Stimulated activated CD4-positive, alpha-beta T cell treated with anti-CD3 and anti-CD28 coated beads, Interleukin-1b, Interleukin-23, amount 100 ng/mL, for 24 hours (primary cell): ENCODE results near the gene BAIAP2L2.
A peak's percentile ranks its signal among the peaks of the same experiment; 100 is the strongest.
"Not testable (repeated sequence)": the region's sequence is repeated elsewhere in the genome, so short reads cannot be mapped to it uniquely, and the experiment has no call there.

ENCODE experiments used
- DNase-seq, 4 experiments: peaks; one replicate each; pipeline ENCODE4 v3.0.0-alpha.2; 2020; ENCODE audit warnings: low read depth in 4 of 4, low spot score in 1 of 4

Gene BAIAP2L2

GRCh38 chr22:38129021-38129420 lies 18.5 kb upstream of the BAIAP2L2 start:
- no peak for DNase-seq

DNA sequence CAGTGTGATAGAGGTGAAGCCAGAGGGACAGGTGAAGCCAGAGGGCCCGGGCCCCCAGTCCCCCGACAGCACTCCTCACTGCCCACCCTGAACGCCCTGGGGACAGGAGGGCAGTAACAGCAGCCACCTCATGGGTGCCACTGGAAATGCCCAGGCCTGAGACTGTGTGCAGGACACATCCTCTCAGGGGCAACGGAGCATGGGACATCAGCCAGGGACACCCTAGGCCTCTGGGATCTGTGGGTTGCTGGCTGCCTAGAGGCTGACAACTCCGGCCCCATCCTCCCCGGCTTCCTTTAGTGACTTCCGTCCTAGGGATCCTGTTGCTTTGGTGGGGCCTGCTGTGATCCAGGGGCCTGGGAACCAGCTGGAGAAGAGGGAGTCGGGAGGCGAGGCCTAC lies 17.4 kb upstream of the BAIAP2L2 start:
- DNase-seq = no peak

GRCh38 chr22:38126928-38127668 lies 16.6 kb upstream of the BAIAP2L2 start:
- no peak for DNase-seq

GRCh38 chr22:38125751-38126201 lies 15.3 kb upstream of the BAIAP2L2 start:
- no peak for DNase-seq

DNA sequence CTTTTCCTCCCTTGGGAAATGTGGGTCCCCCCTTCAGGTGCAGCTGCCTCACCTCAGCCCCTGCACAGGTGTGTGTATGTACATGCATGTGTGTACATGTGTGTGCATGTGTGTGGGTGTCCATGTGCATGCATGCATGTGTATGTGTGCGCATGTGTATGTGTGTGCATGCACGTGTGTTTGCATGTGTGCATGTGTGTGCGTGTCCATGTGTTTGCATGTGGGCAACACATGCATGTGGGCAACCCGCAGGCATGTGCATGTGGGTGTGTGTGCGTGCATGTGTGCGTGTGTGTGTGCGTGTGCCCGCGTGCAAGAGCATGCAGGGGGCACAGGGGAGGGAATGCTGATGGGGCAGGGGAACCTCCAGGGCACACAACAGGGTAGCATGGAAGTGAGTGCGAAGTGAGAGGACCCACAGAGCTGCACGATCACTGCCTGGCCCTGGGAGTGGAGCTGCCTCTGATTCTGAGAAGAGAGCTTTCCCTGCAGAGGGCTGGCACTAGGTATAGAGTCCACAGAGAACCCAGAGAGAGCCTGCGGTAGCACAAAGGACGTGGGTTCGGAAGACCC lies 14.6 kb upstream of the BAIAP2L2 start:
- DNase-seq = no peak

DNA sequence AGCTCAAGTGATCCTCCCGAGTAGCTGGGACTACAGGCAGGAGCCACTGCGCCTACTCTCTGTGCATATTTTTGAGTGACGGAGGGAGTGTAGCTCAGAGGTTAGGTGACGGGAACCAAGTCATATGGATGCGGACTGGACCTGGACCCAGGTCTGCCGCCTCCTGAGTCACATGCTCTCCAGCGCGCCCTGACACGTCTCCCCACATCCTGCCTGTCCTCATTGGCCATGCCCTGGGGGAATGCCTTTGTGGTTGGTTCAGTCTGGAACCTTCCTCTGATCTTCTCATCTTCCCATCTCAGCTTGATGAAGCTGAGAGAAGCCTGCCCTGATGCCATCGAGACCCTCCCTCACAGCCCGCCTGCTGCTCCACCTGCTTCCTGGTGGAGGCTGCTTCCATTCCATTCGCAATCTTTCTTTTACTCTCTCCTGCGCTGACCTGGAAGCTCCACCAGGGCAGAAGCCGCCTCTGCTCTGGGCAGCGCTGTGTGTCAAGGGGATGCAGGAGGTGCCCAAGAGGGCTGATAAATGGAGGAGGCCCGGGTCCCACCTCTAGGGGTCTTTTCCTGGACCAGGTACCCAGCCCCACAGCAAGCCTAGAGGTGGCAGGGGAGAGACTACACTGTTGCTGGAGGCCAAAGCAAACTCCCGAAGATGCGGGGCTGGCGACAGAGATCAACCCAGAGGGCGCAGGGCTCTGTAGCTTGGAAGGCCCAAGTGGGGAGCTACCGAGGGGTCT lies 13.9 kb upstream of the BAIAP2L2 start:
- no peak for DNase-seq

- no peak for DNase-seq
These were observed 12.1 kb upstream of the BAIAP2L2 start for GRCh38 chr22:38122616-38123015.

DNA sequence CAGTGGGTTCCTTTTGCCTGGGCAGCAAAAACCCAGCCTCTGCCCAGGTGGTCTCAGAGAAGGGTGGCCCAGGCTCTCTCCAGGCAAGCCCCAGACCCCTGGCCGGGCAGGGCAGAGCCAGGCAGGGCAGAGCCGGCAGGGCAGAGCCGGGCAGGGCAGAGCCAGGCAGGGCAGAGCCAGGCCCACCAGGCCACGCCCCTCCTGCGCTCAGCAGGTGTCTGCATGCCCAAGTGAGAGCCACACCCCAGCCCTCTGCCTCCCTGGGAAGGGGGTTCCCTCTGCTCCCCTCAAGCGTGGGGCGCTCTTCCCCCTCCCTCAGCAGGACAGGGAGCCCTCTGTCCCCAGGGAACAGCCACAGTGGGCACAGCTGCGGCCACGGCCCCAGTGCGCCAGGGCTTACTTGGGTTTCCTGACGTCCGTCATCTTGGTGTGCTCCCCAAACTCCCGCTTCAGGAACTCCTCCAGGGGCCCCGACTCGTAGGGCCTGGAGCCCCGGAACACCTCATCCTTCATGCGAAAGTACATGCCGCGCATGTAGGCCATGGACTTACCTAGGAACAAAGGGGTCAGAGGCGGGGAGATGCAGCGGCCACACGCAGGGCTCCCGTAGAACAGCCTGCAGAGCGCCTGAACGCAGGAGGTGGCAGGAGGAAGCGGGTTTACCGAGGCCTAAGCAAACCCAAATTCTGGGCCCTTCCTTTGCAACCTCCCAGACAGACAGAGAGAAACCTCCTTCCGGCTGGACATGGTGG lies 10.1 kb upstream of the BAIAP2L2 start:
- DNase-seq = no peak

- DNase-seq = not testable (repeated sequence)
These were observed 8.3 kb upstream of the BAIAP2L2 start for GRCh38 chr22:38118747-38119146.

GRCh38 chr22:38118182-38118581 lies 7.7 kb upstream of the BAIAP2L2 start:
- no peak for DNase-seq

- DNase-seq = not testable (repeated sequence)
These were observed 7.1 kb upstream of the BAIAP2L2 start for GRCh38 chr22:38117556-38117955.

- DNase-seq = no peak
These were observed 5.1 kb upstream of the BAIAP2L2 start for GRCh38 chr22:38115423-38116205.

DNA sequence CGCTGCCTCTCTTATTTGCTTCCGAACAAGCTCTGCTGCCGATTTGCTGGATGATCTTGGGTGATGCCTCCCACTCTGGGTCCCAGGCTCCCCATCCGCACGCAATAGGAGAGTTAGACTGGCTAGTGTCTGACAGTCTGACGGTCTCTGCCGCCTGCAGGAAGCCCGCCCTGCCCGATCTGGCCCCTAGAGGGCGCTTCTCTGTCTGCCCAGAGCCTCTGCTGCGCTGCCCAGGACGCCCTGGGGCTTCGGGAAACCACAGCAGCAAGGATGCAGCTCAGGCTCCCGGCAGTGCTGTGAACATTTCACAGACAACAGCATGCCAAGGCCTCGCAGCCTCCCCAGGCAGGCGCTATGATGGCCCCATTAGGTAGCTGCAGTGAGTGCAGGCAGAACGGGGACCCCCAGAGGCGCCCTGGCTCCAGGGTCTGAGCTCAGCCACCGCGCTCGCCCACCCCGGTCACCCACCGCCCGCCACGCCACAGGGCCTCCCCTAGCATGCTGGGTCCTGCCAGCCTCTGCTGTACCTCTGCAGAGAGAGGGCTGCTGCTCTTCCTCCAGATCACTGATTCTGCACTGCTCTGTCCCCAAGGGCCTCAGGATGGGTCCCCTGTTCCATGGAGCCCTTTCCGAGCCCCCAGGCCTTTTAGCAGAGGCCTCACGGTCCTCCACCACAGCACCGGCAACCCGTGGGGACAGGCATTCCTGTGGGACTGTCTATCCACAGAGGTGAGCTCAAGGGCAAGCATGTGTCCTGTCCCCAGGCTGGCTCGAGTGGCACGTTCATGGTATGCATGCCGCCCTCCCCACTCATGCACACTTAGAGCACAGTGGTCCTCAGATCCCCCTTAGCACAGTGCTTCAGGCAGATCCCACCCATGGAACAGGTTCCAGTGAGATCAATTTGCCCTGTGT lies 4.3 kb upstream of the BAIAP2L2 start:
- DNase-seq = peak; percentile 47 to 71 (median 67)

DNA sequence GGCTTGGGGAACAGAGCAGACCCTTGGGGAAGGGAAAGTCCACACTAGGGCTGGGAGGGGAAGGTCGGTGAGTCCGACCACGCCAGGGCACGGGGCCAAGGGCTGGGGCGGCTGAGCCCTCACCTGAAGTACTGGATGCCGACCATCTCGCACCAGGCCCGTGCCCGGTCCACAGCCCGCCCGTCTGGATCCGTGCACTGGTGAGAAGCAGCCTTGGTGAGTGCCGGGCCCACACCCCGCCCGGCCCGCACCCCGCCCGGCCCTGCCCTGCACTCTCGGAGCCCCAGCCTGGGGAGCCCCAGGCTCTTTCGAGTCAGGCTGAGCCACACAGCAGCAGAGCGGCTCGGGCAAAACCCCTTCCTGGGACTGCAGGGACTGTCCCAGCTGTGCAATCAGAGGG lies 1.9 kb upstream of the BAIAP2L2 start:
- DNase-seq = no peak

DNA sequence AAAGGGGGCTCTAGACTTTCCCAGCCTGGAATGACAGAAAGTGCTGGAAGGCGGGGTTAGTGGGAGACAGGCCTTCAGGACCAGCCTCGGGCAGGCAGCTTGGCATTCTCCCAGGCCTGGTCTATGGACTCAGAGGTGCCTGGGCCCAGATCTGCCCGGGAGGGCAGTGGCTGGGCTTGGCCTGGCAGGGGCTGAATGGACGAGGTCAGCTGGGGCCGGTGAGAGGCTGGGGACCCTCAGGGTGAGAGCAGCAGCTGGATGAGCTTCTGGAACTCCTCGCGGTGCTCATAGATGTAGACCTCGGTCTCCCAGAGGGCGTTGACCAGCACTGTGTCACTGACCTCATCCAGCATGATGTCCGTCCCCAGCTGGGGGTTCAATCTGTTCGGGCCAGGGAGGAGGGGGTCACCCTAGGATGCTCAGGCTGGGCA lies 1.5 kb upstream of the BAIAP2L2 start:
- no peak for DNase-seq

GRCh38 chr22:38110863-38111852 lies 674 bp upstream of the BAIAP2L2 start:
- DNase-seq = no peak

DNA sequence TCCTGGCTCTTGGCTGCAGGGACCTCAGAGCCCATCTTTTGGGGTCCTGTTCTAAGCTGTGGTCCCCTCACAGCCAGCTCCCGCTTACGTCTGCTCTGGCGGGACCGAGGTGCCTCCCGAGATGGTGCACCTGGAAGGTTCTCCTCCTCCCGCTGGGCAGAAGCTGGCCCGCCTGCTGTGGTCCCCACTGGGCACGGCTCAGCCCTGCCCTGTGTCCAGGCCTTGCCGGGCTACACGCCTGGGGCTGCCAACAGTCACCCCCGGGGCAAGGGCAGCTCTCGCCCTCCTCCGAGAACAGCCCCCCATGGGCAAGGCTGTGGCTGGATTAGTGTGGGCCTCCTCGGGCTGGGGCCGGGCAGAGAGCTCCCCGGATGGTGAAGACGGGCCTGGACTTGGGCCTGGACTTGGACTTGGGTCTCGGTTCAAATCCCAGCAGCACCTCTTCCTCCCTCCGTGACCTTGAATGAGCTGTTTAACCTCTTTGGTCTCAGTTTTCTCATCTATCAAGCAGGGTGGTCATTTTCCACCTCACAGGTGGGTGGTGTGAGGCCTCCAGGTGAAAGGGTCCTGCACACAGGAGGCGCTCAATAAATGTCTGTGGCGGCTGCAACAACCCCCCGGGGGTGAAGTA lies 998 bp downstream of the BAIAP2L2 start:
- no peak for DNase-seq
